B cell (primary cell): ENCODE results near the gene RBM28. TPM values are rescaled to one million over a fixed set of nuclear protein-coding genes. Genes with fewer than 3 reads are reported as not detected.

Experiments
- ATAC-seq: fragments of 200-7000 bp; cut with Tn5 transposase; one replicate; pipeline ENCODE4 v1.10.0; 2021; ENCODE audit warnings: low read depth, mild to moderate bottlenecking, moderate number of reproducible peaks, moderate library complexity
- CTCF ChIA-PET: fragments of 350-600 bp; sonication (Branson Sonifier 250); formaldehyde crosslinking; loops from one replicate; lab custom pipeline; 2021; ENCODE audit warnings: antibody characterized with exemption, inconsistent platforms; lab: Charles Lee
- POLR2A ChIA-PET: fragments of 350-600 bp; sonication (Branson Sonifier 250); formaldehyde crosslinking; loops from one replicate; lab custom pipeline; 2021; ENCODE audit warnings: antibody characterized with exemption; lab: Charles Lee
- DNase-seq: peaks from one replicate; pipeline ENCODE4 v3.0.0; 2013
- H2AFZ ChIP-seq: 2 replicates; pipeline ENCODE4 v1.6.1; 2012; ENCODE audit warnings: mild to moderate bottlenecking, low read depth, low read length; ENCODE audit not compliant: insufficient read depth, poor library complexity, severe bottlenecking
- H3K27ac ChIP-seq, 2 donors: 1 replicate in 1 of 2; 2 replicates in 1 of 2; pipeline ENCODE4 v1.5.1; 2012 to 2013; ENCODE audit warnings: low read length in 2 of 2, mild to moderate bottlenecking in 2 of 2, moderate library complexity in 1 of 2
- H3K27me3 ChIP-seq, 4 experiments: fragments of 200-600 bp in 1 of 4; sonication (generic) in 1 of 4; replicated peaks in 1 of 4; 1 replicate in 2 of 4; 2 replicates in 2 of 4; pipeline versions ENCODE4 v1.6.1 to v1.7.0; 2013 to 2016; ENCODE audit warnings: low read length in 3 of 4, mild to moderate bottlenecking in 2 of 4, mixed read lengths in 1 of 4, moderate library complexity in 1 of 4; ENCODE audit not compliant: insufficient read depth in 4 of 4, control insufficient read depth in 3 of 4; ENCODE audit errors: control extremely low read depth in 1 of 4
- H3K36me3 ChIP-seq, 2 experiments: replicated peaks in 1 of 2; 1 replicate in 1 of 2; 2 replicates in 1 of 2; pipeline versions ENCODE4 v1.6.1 to v1.7.1; 2013; ENCODE audit warnings: low read length in 1 of 2; ENCODE audit not compliant: insufficient read depth in 2 of 2, control insufficient read depth in 1 of 2; ENCODE audit errors: control extremely low read depth in 1 of 2, extremely low read depth in 1 of 2
- H3K4me1 ChIP-seq, 2 donors: fragments of 200-600 bp in 1 of 2; sonication (generic) in 1 of 2; 1 replicate in 1 of 2; 2 replicates in 1 of 2; pipeline versions ENCODE4 v1.5.1 to v1.6.1; 2013 to 2017; ENCODE audit warnings: low read length in 2 of 2; ENCODE audit not compliant: control insufficient read depth in 2 of 2, insufficient read depth in 2 of 2
- H3K4me2 ChIP-seq: replicated peaks from 2 replicates; pipeline ENCODE3; 2012; ENCODE audit warnings: mild to moderate bottlenecking, low read depth, low read length; ENCODE audit not compliant: poor library complexity, severe bottlenecking
- H3K4me3 ChIP-seq, 5 experiments: fragments of 200-600 bp in 1 of 5; sonication (generic) in 1 of 5; 1 replicate in 3 of 5; 2 replicates in 2 of 5; pipeline versions ENCODE4 v1.5.1 to v1.7.0; 2011 to 2016; ENCODE audit warnings: low read length in 4 of 5, mild to moderate bottlenecking in 4 of 5, low read depth in 2 of 5, control low read depth in 1 of 5, moderate library complexity in 1 of 5; ENCODE audit not compliant: insufficient read depth in 1 of 5; ENCODE audit errors: control extremely low read depth in 1 of 5, extremely low read depth in 1 of 5
- H3K79me2 ChIP-seq: fragments of 200-600 bp; sonication (generic); one replicate; pipeline ENCODE4 v1.6.0; 2016; ENCODE audit warnings: low read length; ENCODE audit not compliant: control insufficient read depth, insufficient read depth
- H3K9ac ChIP-seq: fragments of 200-600 bp; sonication (generic); 2 replicates; pipeline ENCODE4 v1.6.1; 2017; ENCODE audit warnings: mild to moderate bottlenecking, low read length, moderate library complexity
- H3K9me3 ChIP-seq, 3 donors: one replicate each; pipeline versions ENCODE4 v1.6.1 to v1.7.1; 2013; ENCODE audit warnings: low read length in 2 of 3; ENCODE audit not compliant: control insufficient read depth in 2 of 3, insufficient read depth in 1 of 3; ENCODE audit errors: control extremely low read depth in 1 of 3
- H4K20me1 ChIP-seq: 2 replicates; pipeline ENCODE4 v1.6.0; 2012; ENCODE audit warnings: mild to moderate bottlenecking, low read length; ENCODE audit not compliant: insufficient read depth, control insufficient read depth, poor library complexity, severe bottlenecking
- H3K27ac Mint-ChIP-seq: one replicate; pipeline ENCODE4 v1.8.0; 2021; ENCODE audit warnings: mixed read lengths
- H3K27me3 Mint-ChIP-seq: one replicate; pipeline ENCODE4 v1.8.0; 2021; ENCODE audit warnings: mixed read lengths
- H3K4me1 Mint-ChIP-seq: one replicate; pipeline ENCODE4 v1.8.0; 2021; ENCODE audit warnings: mixed read lengths
- H3K4me3 Mint-ChIP-seq: one replicate; pipeline ENCODE4 v1.8.0; 2021; ENCODE audit warnings: mixed read lengths
- H3K9me3 Mint-ChIP-seq: one replicate; pipeline ENCODE4 v1.8.0; 2022; ENCODE audit warnings: mixed read lengths; ENCODE audit not compliant: insufficient read depth
- CTCF ChIP-seq: fragments of 200-600 bp; IDR thresholded peaks from one replicate; pipeline ENCODE4 v1.8.0; 2022; ENCODE audit warnings: antibody characterized with exemption, mild to moderate bottlenecking
- EZH2 ChIP-seq: IDR thresholded peaks from 2 replicates; pipeline ENCODE4 v1.6.1; 2012; ENCODE audit warnings: borderline replicate concordance, low read depth, mild to moderate bottlenecking, moderate library complexity, low read length; ENCODE audit not compliant: insufficient read depth, poor library complexity, severe bottlenecking
- WGBS: methylation state at CpG from one replicate; pipeline ENCODE4 v1.1.5; 2013; ENCODE audit warnings: missing lambda C conversion rate; ENCODE audit not compliant: insufficient coverage; 5-methylcytosine and 5-hydroxymethylcytosine counted together
- intact Hi-C: fragments of 100-400 bp; cut with micrococcal nuclease; formaldehyde crosslinking; loops from one replicate; pipeline ENCODE4 v1.10.0; 2022
- polyA plus RNA-seq: library from polyadenylated mRNA; depleted of rRNA; stranded (reverse); fragments of >200 nt; gene quantifications from 2 replicates; pipeline ENCODE4 v1.2.3, GENCODE V29; 2012
- total RNA-seq, 2 donors: library from RNA; stranded (reverse); fragments of 120-200 nt in 1 of 2; gene quantifications; 1 replicate in 1 of 2; 2 replicates in 1 of 2; pipeline versions ENCODE4 v1.2.3 to v1.2.4, GENCODE V29; 2013 to 2022

The RBM28 gene
- total and polyA plus RNA-seq, 2 donors (not counting 1 experiment from before 2014, with no cell fraction given), result 10.7 to 46.2 TPM

GRCh38 chr7:128351296-128352152, 7.8 kb upstream of the RBM28 start:
- peak overlapping the region; percentile 62 for H3K4me3 Mint-ChIP-seq
- H3K79me2 ChIP-seq, result no peaks in the 10 kb centered on the region
- H3K9ac ChIP-seq, result no peak overlapping the region
- peak; percentile 59 for ATAC-seq
- peaks cover 0 to 5% (median 0%) of the 10 kb centered on the region in 3 donors for H3K9me3 ChIP-seq
- TF ChIP-seq EZH2 (no peak), CTCF (no peak)
- no peak overlapping the region for H3K27ac Mint-ChIP-seq
- intact Hi-C loops, result no loop called here
- no peaks in the 10 kb centered on the region for H3K36me3 ChIP-seq
- H2AFZ ChIP-seq, result peak overlapping the region; percentile 71
- peaks cover 0 to 2% of the 10 kb centered on the region in 2 donors for H3K4me1 ChIP-seq
- peak overlapping the region; percentile 73 for H3K4me2 ChIP-seq
- no peak overlapping the region for H3K27ac ChIP-seq
- ChIA-PET CTCF (interaction anchor here (1.5 kb wide), 1 partner anchor 38 kb away, joined by 3 read pairs; no protein-coding TSS in a partner anchor), POLR2A (no interaction called here)
- H4K20me1 ChIP-seq, result no peaks in the 10 kb centered on the region
- 13% methylated on average over 97 of the region's 97 CpGs for WGBS
- no peaks in the 10 kb centered on the region for H3K9me3 Mint-ChIP-seq
- DNase-seq, result peak; percentile 44
- H3K27me3 Mint-ChIP-seq, result peaks cover 49% of the 10 kb centered on the region
- peaks cover 0 to 48% (median 15%) of the 10 kb centered on the region in 4 experiments for H3K27me3 ChIP-seq
- peak overlapping the region in 4 of 5 experiments; percentile 19 to 33 (median 26) for H3K4me3 ChIP-seq
- H3K4me1 Mint-ChIP-seq, result peaks cover 5% of the 10 kb centered on the region
